NOMO-1 treated with dmso at 0.1 percent for 144 hours (cell line): ENCODE data around the gene PDAP1.
"Not testable (repeated sequence)": the region's sequence is repeated elsewhere in the genome, so short reads cannot be mapped to it uniquely, and the experiment has no call there.

Experiments
- DNase-seq: peaks from one replicate; lab custom pipeline; 2025; ENCODE audit not compliant: unreplicated experiment; lab: John Stamatoyannopoulos, UW

PDAP1 gene

GRCh38 chr7:99397297-99397983 is 11.0 kb downstream of the PDAP1 start:
- DNase-seq = no peak

GRCh38 chr7:99396418-99397296 is 11.7 kb downstream of the PDAP1 start:
- DNase-seq = no peak

- no peak for DNase-seq
Measured at GRCh38 chr7:99395616-99396327, 12.6 kb downstream of the PDAP1 start.

GRCh38 chr7:99394188-99394502 is 14.3 kb downstream of the PDAP1 start:
- DNase-seq = no peak

- no peak for DNase-seq
Measured at GRCh38 chr7:99393355-99394187, 14.8 kb downstream of the PDAP1 start.

GRCh38 chr7:99392659-99393354 is 15.6 kb downstream of the PDAP1 start:
- DNase-seq = no peak

GRCh38 chr7:99392046-99392445 is 16.4 kb downstream of the PDAP1 start:
- no peak for DNase-seq

GRCh38 chr7:99390941-99391602 is 17.3 kb downstream of the PDAP1 start:
- no peak for DNase-seq

GRCh38 chr7:99389772-99390171 is 18.6 kb downstream of the PDAP1 start:
- no peak for DNase-seq

- DNase-seq = no peak
Measured at GRCh38 chr7:99387912-99388311, 20.5 kb downstream of the PDAP1 start.

GRCh38 chr7:99387239-99387635 is 21.2 kb downstream of the PDAP1 start:
- not testable (repeated sequence) for DNase-seq

- DNase-seq = peak; percentile 33
Measured at GRCh38 chr7:99386584-99387238, 21.7 kb downstream of the PDAP1 start.

GRCh38 chr7:99385564-99385963 is 22.8 kb downstream of the PDAP1 start:
- no peak for DNase-seq

- DNase-seq = no peak
Measured at GRCh38 chr7:99384523-99384922, 23.9 kb downstream of the PDAP1 start.

GRCh38 chr7:99383791-99384370 is 24.5 kb downstream of the PDAP1 start:
- no peak for DNase-seq

- no peak for DNase-seq
Measured at GRCh38 chr7:99383203-99383602, 25.2 kb downstream of the PDAP1 start.

GRCh38 chr7:99381664-99382075 is 26.7 kb downstream of the PDAP1 start:
- DNase-seq = no peak

- DNase-seq = no peak
Measured at GRCh38 chr7:99380823-99381663, 27.4 kb downstream of the PDAP1 start.
